ENCODE results near the gene RNF208.

- no peak for TF ChIP-seq CTCF (conservative IDR thresholded peaks at IDR 0.05; ENCODE audit: low read length)
- TF ChIP-seq EZH2phosphoT487 (IDR thresholded peaks at IDR 0.05; ENCODE audit: borderline replicate concordance), result no peak
Measured at GRCh38 chr9:137244486-137245449, 22.7 kb upstream of the RNF208 start.
